ENCODE data around the gene APRT.

DNA sequence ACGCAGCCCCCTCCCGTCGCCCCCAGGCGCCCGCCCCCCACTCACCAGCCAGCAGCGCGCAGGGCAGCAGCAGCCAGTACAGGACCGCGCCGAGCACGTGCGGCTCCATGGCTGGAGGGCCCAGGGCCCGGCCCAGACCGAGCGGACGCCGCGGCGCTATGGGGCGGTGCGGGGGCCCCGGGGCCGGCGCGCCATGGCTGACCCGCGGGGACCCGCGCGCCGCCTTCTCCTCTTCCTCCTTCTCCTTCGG, 26.9 kb downstream of the APRT start:
- TF ChIP-seq YY1 (IDR thresholded peaks at IDR 0.05; ENCODE audit: low read depth, low read length) (no peak), RBBP5 (IDR thresholded peaks at IDR 0.05; ENCODE audit: borderline replicate concordance, low read depth, low read length) (no peak)

Measured in H1 (cell line).